Activated CD8-positive, alpha-beta memory T cell treated with anti-CD3 and anti-CD28 coated beads, Interleukin-2, amount 50 U/mL, for 1 hour (primary cell): Measurements from ENCODE around the gene RAX2.
"Not testable (repeated sequence)": the region's sequence is repeated elsewhere in the genome, so short reads cannot be mapped to it uniquely, and the experiment has no call there.

Experiments used
- DNase-seq: peaks from one replicate; pipeline ENCODE4 v3.0.0-alpha.2; 2020; ENCODE audit errors: extremely low read depth

The RAX2 gene

DNA sequence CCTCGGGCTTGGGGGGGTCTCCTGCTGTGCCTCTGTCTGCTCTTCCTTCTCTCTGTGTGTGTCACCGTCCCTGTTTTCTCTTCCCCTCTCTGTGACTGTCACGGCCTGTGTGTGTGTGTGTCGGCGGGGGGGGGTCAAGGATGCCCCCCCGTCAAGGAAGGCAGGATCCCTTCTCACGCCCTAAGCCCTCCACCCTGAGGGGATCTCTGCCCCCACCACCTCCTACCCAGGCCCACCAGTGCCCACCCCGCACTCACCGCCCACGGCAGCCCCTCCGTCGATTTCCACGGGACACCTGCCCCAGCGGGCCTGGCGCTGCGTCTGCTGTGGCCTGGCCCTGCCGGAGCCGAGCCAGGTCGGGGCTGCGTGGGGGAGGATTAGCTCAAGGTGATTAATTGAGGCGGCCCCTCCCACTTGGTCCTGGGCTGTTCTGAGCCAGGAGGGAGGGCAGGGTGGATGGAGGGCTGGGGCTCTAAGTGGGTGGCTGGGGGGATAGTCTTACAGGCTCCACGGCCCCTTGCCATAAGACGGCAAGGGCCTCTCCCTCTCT lies at the start of gene RAX2:
RAX2 (minus strand) TSS at position 323 of the 550 bp plus-strand sequence. CDS start 486 bp downstream, outside the sequence.
- DNase-seq = no peak

DNA sequence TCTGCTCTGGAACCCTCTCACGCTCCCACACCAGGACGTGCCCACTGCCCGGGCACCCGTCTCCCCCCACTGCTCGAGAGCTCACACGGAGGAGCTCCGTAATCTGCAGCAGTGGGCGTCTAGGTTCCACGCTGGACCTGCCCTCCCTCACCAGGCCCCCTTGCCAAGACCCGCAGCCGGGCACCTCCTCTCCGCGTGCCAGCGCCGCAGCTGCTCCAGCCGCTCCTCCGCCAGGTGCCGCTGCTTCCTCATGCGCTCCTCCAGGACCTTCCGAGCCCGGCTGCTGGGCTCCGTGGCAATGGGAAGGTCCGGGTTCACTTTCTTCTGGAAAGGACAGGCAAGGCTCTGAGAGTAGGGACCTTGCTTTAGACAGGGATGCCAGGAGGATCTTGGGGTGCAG lies 49.1 kb upstream of the RAX2 start:
- no peak for DNase-seq

DNA sequence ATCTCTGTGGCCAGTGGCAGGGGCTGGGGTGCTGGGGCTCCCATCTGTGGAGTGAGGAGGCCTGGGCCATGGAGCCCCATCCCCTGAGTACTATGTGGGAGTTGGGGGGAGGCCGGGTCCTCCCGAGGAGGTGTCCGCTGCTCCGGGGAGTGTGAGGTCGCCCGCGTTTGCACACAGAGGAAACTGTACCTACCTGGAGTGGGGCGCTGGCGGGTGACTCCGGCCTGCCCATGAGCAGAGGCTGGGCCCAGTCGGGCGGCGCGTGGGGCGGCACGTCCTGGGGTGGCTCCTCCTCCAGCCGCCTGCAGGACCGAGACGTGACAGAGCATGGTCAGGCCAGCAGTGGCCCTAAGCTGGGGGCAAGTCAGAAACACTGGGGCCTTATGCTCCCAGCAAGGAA lies 48.0 kb upstream of the RAX2 start:
- DNase-seq = no peak

DNA sequence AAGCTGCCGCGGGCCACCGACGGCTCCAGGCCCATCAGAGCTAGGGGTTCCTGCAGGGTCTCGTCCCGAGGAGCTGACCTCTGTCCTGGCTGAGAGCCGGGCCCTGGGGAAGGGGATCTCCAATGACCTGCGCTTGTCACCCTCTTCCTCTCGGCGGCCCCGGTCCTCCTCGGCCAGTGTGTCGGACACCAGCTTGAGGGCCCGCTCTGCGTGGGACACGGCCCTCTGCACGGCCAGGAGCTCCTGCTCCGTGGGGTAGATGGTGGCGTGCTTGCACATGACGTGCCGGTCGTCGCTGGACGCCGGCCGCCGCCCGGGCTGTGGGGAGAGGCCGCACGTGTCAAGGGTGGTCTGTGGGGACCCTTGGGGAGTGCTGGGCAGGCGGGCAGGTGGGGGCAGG lies 46.9 kb upstream of the RAX2 start:
- DNase-seq = no peak

GRCh38 chr19:3818466-3818865 lies 46.4 kb upstream of the RAX2 start:
- no peak for DNase-seq

DNA sequence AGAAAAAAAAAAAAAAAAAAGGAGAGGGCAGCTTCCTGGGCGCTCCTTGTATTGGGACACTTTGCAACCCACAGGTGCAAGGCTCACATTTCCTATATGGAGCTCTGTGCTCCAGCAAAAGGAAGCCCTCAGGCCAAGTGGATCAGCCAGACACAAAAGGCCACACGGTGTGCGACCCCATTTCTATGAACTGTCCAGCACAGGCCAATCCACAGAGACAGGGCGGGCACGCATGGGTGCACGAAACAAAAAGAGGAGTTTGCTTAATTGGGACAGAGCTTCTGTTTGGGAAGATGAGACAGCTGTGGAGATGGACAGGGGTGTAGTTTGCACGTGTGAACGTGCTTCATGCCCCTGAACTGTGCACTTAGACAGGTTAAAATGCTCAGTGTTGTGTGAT lies 45.7 kb upstream of the RAX2 start:
- no peak for DNase-seq

DNA sequence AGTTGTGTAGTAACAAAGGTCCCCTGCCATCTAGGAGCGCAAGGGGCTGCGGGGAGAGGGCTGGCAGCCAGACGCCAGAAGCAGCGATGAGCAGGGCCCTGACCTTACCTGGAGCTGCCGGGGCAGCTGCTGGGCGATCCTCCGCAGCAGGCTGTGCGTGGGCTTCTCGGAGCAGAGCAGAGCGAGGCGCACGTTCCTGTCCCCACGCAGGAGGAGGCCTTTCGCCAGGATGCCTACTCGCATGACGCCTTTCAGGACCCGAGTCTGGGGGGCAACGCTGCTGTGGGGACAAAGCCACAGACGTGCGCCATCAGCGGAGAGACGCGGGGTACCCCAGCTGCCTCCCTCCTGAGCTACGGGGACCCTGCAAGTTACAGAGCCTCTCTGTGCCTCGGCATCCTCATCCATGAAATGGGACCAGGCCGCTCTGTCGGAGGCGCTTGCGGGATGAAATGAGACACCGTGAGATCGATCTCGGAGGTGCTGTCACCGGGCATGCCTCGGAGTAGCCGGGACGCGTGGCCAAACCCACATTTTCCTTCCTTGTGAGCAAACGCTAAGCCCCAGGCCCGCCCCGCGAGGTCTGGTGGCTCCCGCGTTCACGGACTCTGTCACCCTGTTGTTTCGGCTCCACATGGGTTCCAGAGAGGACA lies 44.7 kb upstream of the RAX2 start:
- DNase-seq = no peak

DNA sequence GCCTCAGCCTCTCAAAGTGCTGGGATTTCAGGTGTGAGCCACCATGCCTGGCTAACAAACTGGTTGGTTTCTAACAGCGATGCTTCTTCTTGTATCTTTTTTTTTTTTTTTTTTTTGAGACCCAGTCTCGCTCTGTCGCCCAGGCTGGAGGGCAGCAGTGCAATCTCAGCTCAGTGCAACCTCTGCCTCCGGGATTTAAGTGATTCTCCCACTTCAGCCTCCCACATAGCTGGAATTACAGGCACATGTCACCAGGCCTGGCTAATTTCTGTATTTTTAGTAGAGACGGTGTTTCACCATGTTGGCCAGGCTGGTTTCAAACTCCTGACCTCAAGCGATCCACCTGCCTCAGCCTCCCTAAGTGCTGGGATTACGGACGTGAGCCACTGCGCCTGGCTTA lies 44.1 kb upstream of the RAX2 start:
- not testable (repeated sequence) for DNase-seq

DNA sequence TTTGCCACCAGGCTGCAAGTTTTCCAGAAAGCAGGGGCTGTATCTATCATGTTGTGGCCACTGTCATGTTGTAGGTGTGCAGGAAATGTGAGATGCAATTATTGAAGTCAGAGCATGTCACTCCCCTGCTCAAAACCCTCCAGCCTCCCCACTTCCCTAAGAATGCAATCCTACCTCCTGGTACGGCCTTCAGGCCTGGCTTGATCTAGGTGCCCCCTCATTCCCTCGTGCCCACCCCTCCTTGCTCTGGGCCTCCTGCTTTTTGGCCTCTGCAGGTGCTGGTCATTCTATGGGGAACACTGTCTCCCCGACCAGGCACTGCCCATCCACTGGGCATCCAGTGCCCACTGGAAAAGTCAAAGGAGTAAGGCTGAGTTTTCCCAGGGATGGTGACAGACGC lies 42.6 kb upstream of the RAX2 start:
- DNase-seq = no peak

GRCh38 chr19:3813473-3814392 lies 41.7 kb upstream of the RAX2 start:
- DNase-seq = no peak

- DNase-seq = no peak
Measured at GRCh38 chr19:3810708-3811355, 38.8 kb upstream of the RAX2 start.

- DNase-seq = no peak
Measured at GRCh38 chr19:3809881-3810707, 38.1 kb upstream of the RAX2 start.

GRCh38 chr19:3808420-3809143 lies 36.6 kb upstream of the RAX2 start:
- DNase-seq = no peak

DNA sequence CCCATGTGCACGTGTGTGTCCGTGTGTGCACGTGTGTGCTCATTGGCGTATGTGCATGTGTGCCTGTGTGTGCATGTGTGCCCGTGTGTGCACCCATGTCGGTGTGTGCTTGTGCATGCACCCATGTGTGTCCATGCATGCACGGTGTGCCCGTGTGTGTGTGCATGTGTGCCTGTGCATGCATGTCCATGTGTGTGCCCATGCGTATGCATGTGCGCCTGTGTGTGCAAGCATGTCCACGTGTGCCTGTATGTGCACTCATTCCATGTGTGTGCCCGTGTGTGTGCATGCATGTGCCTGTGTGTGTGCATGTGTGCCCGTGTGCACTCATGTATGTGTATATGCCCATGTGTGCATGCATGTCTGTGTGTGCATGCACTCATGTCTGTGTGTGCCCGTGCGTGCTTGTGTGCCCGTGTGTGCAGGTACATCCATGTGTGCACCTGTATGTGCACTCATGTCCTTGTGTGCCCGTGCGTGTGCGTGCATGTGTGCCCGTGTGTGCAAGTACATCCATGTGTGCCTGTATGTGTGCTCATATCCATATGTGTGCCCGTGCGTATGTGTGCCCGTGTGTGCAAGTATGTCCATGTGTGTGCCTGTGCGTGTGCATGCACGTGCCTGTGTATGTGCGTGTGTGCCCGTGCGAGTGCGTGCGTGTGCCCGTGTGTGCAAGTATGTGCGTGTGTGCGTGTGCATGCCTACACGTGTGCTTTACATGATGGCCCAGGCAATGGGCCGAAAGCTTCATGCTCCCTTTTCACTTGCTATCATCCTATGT lies 35.7 kb upstream of the RAX2 start:
- DNase-seq = no peak

- DNase-seq = no peak
Measured at GRCh38 chr19:3807131-3807480, 35.1 kb upstream of the RAX2 start.

GRCh38 chr19:3805859-3806258 lies 33.8 kb upstream of the RAX2 start:
- no peak for DNase-seq

DNA sequence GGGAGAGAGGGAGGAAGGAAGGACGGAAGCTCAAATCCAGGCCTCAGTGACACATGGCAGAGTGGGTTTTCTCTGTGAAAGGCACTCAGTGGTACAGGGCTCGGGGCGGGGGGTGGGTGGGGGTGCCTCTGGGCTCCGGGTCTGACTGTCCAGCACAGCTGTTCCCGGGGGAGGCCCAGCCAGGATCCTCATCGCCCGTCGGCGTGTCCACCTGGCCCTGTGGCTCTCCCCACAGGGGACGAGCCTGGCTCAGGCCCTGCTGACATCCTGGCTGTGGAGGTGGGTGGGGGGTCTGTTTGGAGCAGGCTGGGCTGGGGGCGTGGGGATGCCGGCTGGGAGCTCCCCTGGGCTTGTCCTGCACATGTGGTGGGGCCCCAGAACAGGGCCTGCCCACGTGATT lies 32.4 kb upstream of the RAX2 start:
- no peak for DNase-seq

DNA sequence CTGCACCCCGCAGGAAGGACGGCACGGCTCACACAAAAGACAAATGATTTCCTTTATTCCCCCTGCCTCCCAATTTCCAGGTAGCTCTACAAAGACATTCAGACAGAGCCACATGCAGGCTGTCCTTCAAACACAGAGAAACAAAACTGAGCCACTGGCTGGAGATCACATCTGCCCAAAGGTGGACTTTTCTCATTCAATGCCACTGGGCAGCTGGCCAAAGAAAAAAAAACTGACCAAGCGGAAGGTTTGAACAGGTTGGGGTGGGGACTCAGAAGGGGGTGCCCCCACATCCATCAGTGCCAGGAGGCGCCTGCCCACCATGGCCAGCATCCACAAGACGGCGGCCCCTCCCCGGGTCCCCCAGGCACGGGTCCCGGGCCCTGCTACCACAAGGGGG lies 32.0 kb upstream of the RAX2 start:
- no peak for DNase-seq

- DNase-seq = no peak
Measured at GRCh38 chr19:3803114-3803888, 31.3 kb upstream of the RAX2 start.
